Gastrocnemius medialis (tissue), 4 donors: Measurements from ENCODE around the gene APOBEC2.

ENCODE experiments used
- POLR2A ChIP-seq, 2 donors: fragments of 450-650 bp; IDR thresholded peaks; one replicate each; pipeline ENCODE4 v1.6.1; 2017; ENCODE audit warnings: antibody characterized with exemption in 2 of 2, mild to moderate bottlenecking in 2 of 2, moderate library complexity in 2 of 2
- TF ChIP-seq, protein P1 (sequence below), 5 experiments: fragments of 450-650 bp in 3 of 5; fragments of 200-600 bp in 2 of 5; sonication (generic) in 2 of 5; IDR thresholded peaks in 4 of 5; conservative IDR thresholded peaks in 1 of 5; 1 replicate in 4 of 5; 2 replicates in 1 of 5; pipeline ENCODE4 v1.5.1; 2016 to 2019; ENCODE audit warnings: antibody characterized with exemption in 5 of 5, mild to moderate bottlenecking in 3 of 5, moderate library complexity in 3 of 5

DNA sequence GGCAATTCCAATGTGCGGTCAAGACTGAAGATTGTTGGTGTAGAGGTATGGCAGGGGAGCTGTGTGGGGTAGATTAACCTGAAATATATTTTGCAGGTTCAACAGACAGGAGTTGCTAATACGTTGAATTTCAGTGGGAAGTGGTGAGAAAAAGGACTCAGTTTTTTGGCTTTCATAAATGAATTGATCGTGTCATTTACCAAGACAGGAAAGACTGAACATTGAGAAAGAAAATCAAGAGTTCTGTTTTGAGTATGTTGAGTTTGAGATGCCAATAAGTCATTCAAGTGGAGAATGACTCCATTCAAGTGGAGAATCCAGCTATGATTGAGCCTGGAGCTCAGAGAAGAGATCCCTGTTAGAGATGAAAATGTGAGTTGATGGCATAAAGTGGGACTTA lies 50.8 kb downstream of the APOBEC2 start:
- TF ChIP-seq, protein P1, sequence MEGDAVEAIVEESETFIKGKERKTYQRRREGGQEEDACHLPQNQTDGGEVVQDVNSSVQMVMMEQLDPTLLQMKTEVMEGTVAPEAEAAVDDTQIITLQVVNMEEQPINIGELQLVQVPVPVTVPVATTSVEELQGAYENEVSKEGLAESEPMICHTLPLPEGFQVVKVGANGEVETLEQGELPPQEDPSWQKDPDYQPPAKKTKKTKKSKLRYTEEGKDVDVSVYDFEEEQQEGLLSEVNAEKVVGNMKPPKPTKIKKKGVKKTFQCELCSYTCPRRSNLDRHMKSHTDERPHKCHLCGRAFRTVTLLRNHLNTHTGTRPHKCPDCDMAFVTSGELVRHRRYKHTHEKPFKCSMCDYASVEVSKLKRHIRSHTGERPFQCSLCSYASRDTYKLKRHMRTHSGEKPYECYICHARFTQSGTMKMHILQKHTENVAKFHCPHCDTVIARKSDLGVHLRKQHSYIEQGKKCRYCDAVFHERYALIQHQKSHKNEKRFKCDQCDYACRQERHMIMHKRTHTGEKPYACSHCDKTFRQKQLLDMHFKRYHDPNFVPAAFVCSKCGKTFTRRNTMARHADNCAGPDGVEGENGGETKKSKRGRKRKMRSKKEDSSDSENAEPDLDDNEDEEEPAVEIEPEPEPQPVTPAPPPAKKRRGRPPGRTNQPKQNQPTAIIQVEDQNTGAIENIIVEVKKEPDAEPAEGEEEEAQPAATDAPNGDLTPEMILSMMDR (IDR thresholded peaks at IDR 0.05 in 4 of 5, conservative IDR thresholded peaks at IDR 0.05 in 1 of 5): no peak
- no peak for TF ChIP-seq POLR2A (IDR thresholded peaks at IDR 0.05)
